Trophoblast cell (in vitro differentiated cells and primary cell): ENCODE results near the gene ARIH1.
A peak's percentile ranks its signal among the peaks of the same experiment; 100 is the strongest.

Experiments
- DNase-seq, 2 donors: peaks; one replicate each; pipeline ENCODE4 v3.0.0-alpha.2; 2016
- H2AFZ ChIP-seq: 2 replicates; pipeline ENCODE4 v1.6.1; 2013; ENCODE audit warnings: low read length, moderate library complexity, mild to moderate bottlenecking; ENCODE audit not compliant: insufficient read depth, poor library complexity
- H2AK5ac ChIP-seq: 2 replicates; pipeline ENCODE4 v1.6.1; 2013; ENCODE audit warnings: mild to moderate bottlenecking, low read length
- H2BK120ac ChIP-seq: 2 replicates; pipeline ENCODE4 v1.6.1; 2013; ENCODE audit warnings: low read length, mild to moderate bottlenecking, moderate library complexity; ENCODE audit not compliant: insufficient read depth, poor library complexity
- H2BK12ac ChIP-seq: 2 replicates; pipeline ENCODE4 v1.6.1; 2013; ENCODE audit warnings: mild to moderate bottlenecking, low read length, moderate library complexity
- H2BK5ac ChIP-seq: 2 replicates; pipeline ENCODE4 v1.6.1; 2013; ENCODE audit warnings: low read length, low read depth, moderate library complexity, mild to moderate bottlenecking; ENCODE audit not compliant: poor library complexity
- H3K14ac ChIP-seq: 2 replicates; pipeline ENCODE4 v1.6.1; 2013; ENCODE audit warnings: mild to moderate bottlenecking, low read length
- H3K18ac ChIP-seq: 2 replicates; pipeline ENCODE4 v1.6.1; 2013; ENCODE audit warnings: mild to moderate bottlenecking, low read length
- H3K23ac ChIP-seq: 2 replicates; pipeline ENCODE4 v1.6.1; 2013; ENCODE audit warnings: low read length
- H3K27ac ChIP-seq: 2 replicates; pipeline ENCODE4 v1.5.1; 2013; ENCODE audit warnings: low read depth, mild to moderate bottlenecking, inconsistent platforms, low read length, moderate library complexity
- H3K27me3 ChIP-seq: 2 replicates; pipeline ENCODE4 v1.6.1; 2013; ENCODE audit warnings: inconsistent platforms, mild to moderate bottlenecking, low read length, moderate library complexity; ENCODE audit not compliant: insufficient read depth
- H3K36me3 ChIP-seq, 2 experiments: 1 replicate in 1 of 2; 2 replicates in 1 of 2; pipeline ENCODE4 v1.6.1; 2013; ENCODE audit warnings: low read length in 2 of 2, mild to moderate bottlenecking in 2 of 2, moderate library complexity in 1 of 2; ENCODE audit not compliant: insufficient read depth in 2 of 2, control insufficient read depth in 1 of 2
- H3K4ac ChIP-seq: 2 replicates; pipeline ENCODE4 v1.6.1; 2013; ENCODE audit warnings: low read depth, mild to moderate bottlenecking, low read length, moderate library complexity
- H3K4me1 ChIP-seq, 2 experiments: 1 replicate in 1 of 2; 2 replicates in 1 of 2; pipeline ENCODE4 v1.6.1; 2013; ENCODE audit warnings: low read length in 2 of 2, mild to moderate bottlenecking in 2 of 2, moderate library complexity in 1 of 2; ENCODE audit not compliant: insufficient read depth in 2 of 2, control insufficient read depth in 1 of 2
- H3K4me2 ChIP-seq: 2 replicates; pipeline ENCODE4 v1.6.1; 2013; ENCODE audit warnings: inconsistent platforms, mild to moderate bottlenecking, low read length, moderate library complexity
- H3K4me3 ChIP-seq: 2 replicates; pipeline ENCODE4 v1.5.1; 2013; ENCODE audit warnings: mild to moderate bottlenecking, low read depth, low read length, inconsistent platforms
- H3K79me1 ChIP-seq: one replicate; pipeline ENCODE4 v1.6.1; 2013; ENCODE audit warnings: low read length
- H3K79me2 ChIP-seq: 2 replicates; pipeline ENCODE4 v1.6.1; 2013; ENCODE audit warnings: low read length, mild to moderate bottlenecking; ENCODE audit not compliant: control insufficient read depth, insufficient read depth, poor library complexity
- H3K9ac ChIP-seq: 2 replicates; pipeline ENCODE4 v1.6.1; 2013; ENCODE audit warnings: mild to moderate bottlenecking, low read length
- H3K9me3 ChIP-seq: 2 replicates; pipeline ENCODE4 v1.6.1; 2013; ENCODE audit warnings: low read depth, mild to moderate bottlenecking, control low read depth, inconsistent platforms, low read length; ENCODE audit not compliant: insufficient read depth
- H4K12ac ChIP-seq: 2 replicates; pipeline ENCODE4 v1.6.1; 2013; ENCODE audit warnings: low read depth, mild to moderate bottlenecking, low read length, moderate library complexity
- H4K8ac ChIP-seq: 2 replicates; pipeline ENCODE4 v1.6.1; 2013; ENCODE audit warnings: low read depth, mild to moderate bottlenecking, low read length, moderate library complexity
- H4K91ac ChIP-seq: one replicate; pipeline ENCODE4 v1.6.1; 2013; ENCODE audit warnings: low read depth, mild to moderate bottlenecking, low read length, moderate library complexity
- WGBS: extraction: QIAGEN DNeasy Blood & Tissue Kit; methylation state at CpG from one replicate; pipeline ENCODE4 v1.1.7; 2013; ENCODE audit warnings: missing lambda C conversion rate; ENCODE audit not compliant: insufficient read length, insufficient coverage; ENCODE audit errors: extremely low coverage; 5-methylcytosine and 5-hydroxymethylcytosine counted together

Gene ARIH1

GRCh38 chr15:72491768-72492167 is 17.6 kb downstream of the ARIH1 start:
- Histone ChIP-seq H2BK5ac (no peak overlapping the region), H4K91ac (no peak overlapping the region), H3K27me3 (no peaks in the 10 kb centered on the region), H4K8ac (no peak overlapping the region), H3K18ac (no peak overlapping the region), H2BK120ac (no peak overlapping the region), H3K79me2 (peaks cover 12% of the 10 kb centered on the region), H3K79me1 (no peaks in the 10 kb centered on the region), H3K4ac (peak overlapping the region; percentile 87), H3K9ac (no peak overlapping the region), H2BK12ac (no peak overlapping the region), H3K36me3 (peaks cover 0 to 5% of the 10 kb centered on the region in 2 experiments), H4K12ac (no peak overlapping the region), H3K4me1 (peaks cover under 1% of the 10 kb centered on the region in 2 experiments), H2AK5ac (no peak overlapping the region), H3K4me2 (no peak overlapping the region), H3K4me3 (no peak overlapping the region), H3K14ac (no peak overlapping the region), H3K27ac (no peak overlapping the region), H2AFZ (no peak overlapping the region), H3K9me3 (no peaks in the 10 kb centered on the region), H3K23ac (no peak overlapping the region)
- WGBS: no CpG with 5 or more reads among the region's 2 CpGs
- DNase-seq: no peak

- H3K9me3 ChIP-seq: no peaks in the 10 kb centered on the region
- no peak overlapping the region for H3K18ac ChIP-seq
- no peak overlapping the region for H2BK12ac ChIP-seq
- H4K91ac ChIP-seq: no peak overlapping the region
- no peak overlapping the region for H3K23ac ChIP-seq
- DNase-seq: no peak
- no peak overlapping the region for H2BK5ac ChIP-seq
- no peak overlapping the region for H4K12ac ChIP-seq
- no peak overlapping the region for H2AK5ac ChIP-seq
- H3K79me2 ChIP-seq: peaks cover 11% of the 10 kb centered on the region
- H3K27ac ChIP-seq: no peak overlapping the region
- H3K27me3 ChIP-seq: no peaks in the 10 kb centered on the region
- peak overlapping the region; percentile 24 for H3K4ac ChIP-seq
- no peaks in the 10 kb centered on the region for H3K4me1 ChIP-seq
- no peak overlapping the region for H3K4me3 ChIP-seq
- no peaks in the 10 kb centered on the region for H3K79me1 ChIP-seq
- no peak overlapping the region for H3K9ac ChIP-seq
- H3K14ac ChIP-seq: no peak overlapping the region
- H3K36me3 ChIP-seq: peaks cover 0 to 5% of the 10 kb centered on the region in 2 experiments
- no peak overlapping the region for H4K8ac ChIP-seq
- H2BK120ac ChIP-seq: no peak overlapping the region
- no peak overlapping the region for H2AFZ ChIP-seq
- no peak overlapping the region for H3K4me2 ChIP-seq
These were observed 18.6 kb downstream of the ARIH1 start for GRCh38 chr15:72492733-72493132.

GRCh38 chr15:72493220-72493619 is 19.1 kb downstream of the ARIH1 start:
- Histone ChIP-seq H3K14ac (no peak overlapping the region), H3K27ac (no peak overlapping the region), H2AK5ac (no peak overlapping the region), H3K79me2 (peaks cover 11% of the 10 kb centered on the region), H3K27me3 (no peaks in the 10 kb centered on the region), H3K23ac (no peak overlapping the region), H3K79me1 (no peaks in the 10 kb centered on the region), H3K4ac (peak overlapping the region; percentile 24), H2BK120ac (no peak overlapping the region), H4K91ac (no peak overlapping the region), H3K9me3 (no peaks in the 10 kb centered on the region), H3K18ac (no peak overlapping the region), H4K8ac (no peak overlapping the region), H4K12ac (no peak overlapping the region), H3K4me1 (no peaks in the 10 kb centered on the region), H3K4me2 (no peak overlapping the region), H3K9ac (no peak overlapping the region), H3K36me3 (peaks cover 0 to 5% of the 10 kb centered on the region in 2 experiments), H3K4me3 (no peak overlapping the region), H2BK12ac (no peak overlapping the region), H2BK5ac (no peak overlapping the region), H2AFZ (no peak overlapping the region)
- no peak for DNase-seq
- no CpG with 5 or more reads among the region's 2 CpGs for WGBS

- H4K91ac ChIP-seq: no peak overlapping the region
- H4K8ac ChIP-seq: no peak overlapping the region
- H3K36me3 ChIP-seq: peaks cover 0 to 3% of the 10 kb centered on the region in 2 experiments
- H3K18ac ChIP-seq: no peak overlapping the region
- DNase-seq: no peak
- no peak overlapping the region for H3K4me3 ChIP-seq
- H3K9me3 ChIP-seq: no peaks in the 10 kb centered on the region
- H2BK12ac ChIP-seq: no peak overlapping the region
- no CpG with 5 or more reads among the region's 3 CpGs for WGBS
- H3K27ac ChIP-seq: no peak overlapping the region
- no peak overlapping the region for H3K9ac ChIP-seq
- H2BK5ac ChIP-seq: no peak overlapping the region
- H3K4ac ChIP-seq: peak overlapping the region; percentile 55
- H3K4me2 ChIP-seq: no peak overlapping the region
- no peak overlapping the region for H2AFZ ChIP-seq
- H3K79me2 ChIP-seq: peaks cover 13% of the 10 kb centered on the region
- no peaks in the 10 kb centered on the region for H3K4me1 ChIP-seq
- no peak overlapping the region for H4K12ac ChIP-seq
- no peak overlapping the region for H2BK120ac ChIP-seq
- no peak overlapping the region for H2AK5ac ChIP-seq
- no peaks in the 10 kb centered on the region for H3K27me3 ChIP-seq
- no peaks in the 10 kb centered on the region for H3K79me1 ChIP-seq
- no peak overlapping the region for H3K14ac ChIP-seq
- H3K23ac ChIP-seq: no peak overlapping the region
These were observed 20.9 kb downstream of the ARIH1 start for GRCh38 chr15:72495007-72495406.
